PC-9 (cell line): ENCODE data around the gene KIAA1958. TPM values are rescaled to one million over a fixed set of nuclear protein-coding genes. Genes with fewer than 3 reads are reported as not detected.

Experiments used
- BruUV-seq: library from RNA; stranded (reverse); fragments of 400-500 nt; replicated peaks from 2 replicates; lab custom pipeline; 2021; lab: Mats Ljungman, UMichigan
- CTCF ChIA-PET: fragments of 300-600 bp; sonication (Branson Sonifier 250); formaldehyde crosslinking; loops from one replicate; lab custom pipeline; 2022; ENCODE audit warnings: antibody characterized with exemption; lab: Charles Lee
- POLR2A ChIA-PET: fragments of 300-600 bp; sonication (Branson Sonifier 250); formaldehyde crosslinking; loops from one replicate; lab custom pipeline; 2022; ENCODE audit warnings: antibody characterized with exemption; ENCODE audit not compliant: unreplicated experiment; lab: Charles Lee
- DNase-seq, 2 experiments: peaks; one replicate each; pipeline versions ENCODE4 v3.0.0 to v3.0.0-alpha.2; 2015 to 2022; ENCODE audit warnings: mixed read lengths in 1 of 2
- H2AFZ ChIP-seq: fragments of 200-600 bp; sonication (generic); 2 replicates; pipeline ENCODE4 v1.8.1; 2017; ENCODE audit warnings: antibody characterized with exemption
- H3F3A ChIP-seq: fragments of 200-600 bp; sonication (generic); 2 replicates; pipeline ENCODE4 v1.8.1; 2017; ENCODE audit warnings: antibody characterized with exemption, mild to moderate bottlenecking, low read depth; ENCODE audit not compliant: insufficient read depth
- H3K27ac ChIP-seq: fragments of 200-600 bp; sonication (generic); 2 replicates; pipeline ENCODE4 v1.6.1; 2016; ENCODE audit warnings: mixed run types
- H3K27me3 ChIP-seq: fragments of 200-600 bp; sonication (generic); 2 replicates; pipeline ENCODE4 v1.6.1; 2016; ENCODE audit warnings: low read depth, mixed run types; ENCODE audit not compliant: insufficient read depth
- H3K36me3 ChIP-seq: fragments of 200-600 bp; sonication (generic); 2 replicates; pipeline ENCODE4 v1.6.1; 2016; ENCODE audit warnings: low read depth, mixed run types
- H3K4me1 ChIP-seq: fragments of 200-600 bp; sonication (generic); replicated peaks from 2 replicates; pipeline ENCODE4 v1.6.1; 2016; ENCODE audit warnings: mixed run types; ENCODE audit not compliant: insufficient read depth
- H3K4me2 ChIP-seq: fragments of 200-600 bp; sonication (generic); 2 replicates; pipeline ENCODE4 v1.6.1; 2017; ENCODE audit warnings: mixed run types
- H3K4me3 ChIP-seq: fragments of 200-600 bp; sonication (generic); 2 replicates; pipeline ENCODE4 v1.6.1; 2016; ENCODE audit warnings: mixed run types
- H3K79me2 ChIP-seq: fragments of 200-600 bp; sonication (generic); 2 replicates; pipeline ENCODE4 v1.6.1; 2017; ENCODE audit warnings: low read depth, mixed run types
- H3K9me2 ChIP-seq: fragments of 200-600 bp; sonication (generic); 2 replicates; pipeline ENCODE4 v1.8.1; 2017; ENCODE audit warnings: mild to moderate bottlenecking; ENCODE audit not compliant: insufficient read depth
- H3K9me3 ChIP-seq: fragments of 200-600 bp; sonication (generic); 2 replicates; pipeline ENCODE4 v1.8.1; 2016; ENCODE audit warnings: low read depth; ENCODE audit not compliant: insufficient read depth
- H4K20me1 ChIP-seq: fragments of 200-600 bp; sonication (generic); 2 replicates; pipeline ENCODE4 v1.8.1; 2017; ENCODE audit not compliant: insufficient read depth
- CTCF ChIP-seq: fragments of 200-600 bp; sonication (generic); conservative IDR thresholded peaks from 2 replicates; pipeline ENCODE4 v1.6.1; 2017; ENCODE audit warnings: mixed run types, antibody characterized with exemption, mild to moderate bottlenecking, moderate library complexity
- EZH2 ChIP-seq: fragments of 200-600 bp; sonication (generic); IDR thresholded peaks from 2 replicates; pipeline ENCODE4 v1.8.0; 2017; ENCODE audit warnings: antibody characterized with exemption, low read depth
- intact Hi-C: fragments of 100-400 bp; cut with micrococcal nuclease; formaldehyde crosslinking; loops from one replicate; pipeline ENCODE4 v1.10.0; 2022; ENCODE audit not compliant: unreplicated experiment
- total RNA-seq: library from RNA; stranded (reverse); gene quantifications from 2 replicates; pipeline ENCODE4 v1.2.3, GENCODE V29; 2021

Gene KIAA1958
- total RNA-seq, 1 experiment from 2014 or later: 19.5 TPM

GRCh38 chr9:112484607-112485006, 2.0 kb upstream of the KIAA1958 start:
- H3F3A ChIP-seq: no peaks in the 10 kb centered on the region; the same call in 1 of the 2 replicates
- no peaks in the 10 kb centered on the region for H3K9me2 ChIP-seq
- ChIA-PET POLR2A (no interaction called here), CTCF (interaction anchor here (0.5 kb wide), 1 partner anchor 59 kb away, joined by 3 read pairs; no protein-coding TSS in a partner anchor)
- no peaks in the 10 kb centered on the region for H3K9me3 ChIP-seq
- no peak overlapping the region for H3K4me3 ChIP-seq
- intact Hi-C loops: loop anchor here (5.0 to 10.0 kb wide), 2 partner anchors 180 to 372 kb away; no protein-coding TSS in a partner anchor
- no TSS peak for BruUV-seq
- H3K36me3 ChIP-seq: no peaks in the 10 kb centered on the region
- H3K4me1 ChIP-seq: peaks cover 21% of the 10 kb centered on the region
- H3K27me3 ChIP-seq: no peaks in the 10 kb centered on the region
- peaks cover 27% of the 10 kb centered on the region for H3K79me2 ChIP-seq
- no peak overlapping the region for H3K27ac ChIP-seq
- TF ChIP-seq EZH2: no peak
- no peak for TF ChIP-seq CTCF
- DNase-seq: no peak
- H3K4me2 ChIP-seq: 0 out of 2 replicates have a peak overlapping the region, but pooled peaks have one; percentile 94
- H4K20me1 ChIP-seq: no peaks in the 10 kb centered on the region
- no peak overlapping the region for H2AFZ ChIP-seq

- TF ChIP-seq CTCF: no peak
- Histone ChIP-seq H3K9me2 (no peaks in the 10 kb centered on the region), H3K79me2 (peaks cover 36% of the 10 kb centered on the region), H3K4me2 (peak overlapping the region; percentile 94), H4K20me1 (no peaks in the 10 kb centered on the region), H3K4me3 (peak overlapping the region; percentile 81), H3K27me3 (no peaks in the 10 kb centered on the region), H3K36me3 (no peaks in the 10 kb centered on the region), H3K4me1 (peaks cover 21% of the 10 kb centered on the region), H3F3A (no peaks in the 10 kb centered on the region; the same call in 1 of the 2 replicates), H3K27ac (no peak overlapping the region), H3K9me3 (no peaks in the 10 kb centered on the region), H2AFZ (peak overlapping the region; percentile 98)
- no TSS peak for BruUV-seq
- DNase-seq: no peak
- intact Hi-C loops: loop anchor here (5.0 to 10.0 kb wide), 2 partner anchors 179 to 373 kb away; no protein-coding TSS in a partner anchor
- ChIA-PET POLR2A (interaction anchor here (0.7 kb wide), 1 partner anchor 301 kb away, joined by 8 read pairs; no protein-coding TSS in a partner anchor), CTCF (no interaction called here)
Observed at GRCh38 chr9:112485574-112485973, 1.1 kb upstream of the KIAA1958 start.

- Histone ChIP-seq H3F3A (no peaks in the 10 kb centered on the region; the same call in 1 of the 2 replicates), H3K4me2 (peak overlapping the region; percentile 77), H4K20me1 (no peaks in the 10 kb centered on the region), H3K27me3 (no peaks in the 10 kb centered on the region), H3K79me2 (peaks cover 43% of the 10 kb centered on the region), H3K4me1 (peaks cover 21% of the 10 kb centered on the region), H3K4me3 (peak overlapping the region; percentile 79), H3K9me2 (no peaks in the 10 kb centered on the region), H3K36me3 (no peaks in the 10 kb centered on the region), H3K9me3 (no peaks in the 10 kb centered on the region), H3K27ac (no peak overlapping the region), H2AFZ (peak overlapping the region; percentile 80)
- peak in 1 of 2 experiments; percentile 69 for DNase-seq
- CTCF ChIA-PET: interaction anchor here (0.7 kb wide), 1 partner anchor 662 kb away, joined by 3 read pairs; no protein-coding TSS in a partner anchor
- POLR2A ChIA-PET: interaction anchor here (0.6 to 1.2 kb wide), 8 partner anchors 35 to 663 kb away, joined by 3 to 7 read pairs (median 4); partner anchors contain the start of genes HSDL2 and INIP
- BruUV-seq: no TSS peak
- no peak for TF ChIP-seq EZH2
- TF ChIP-seq CTCF: no peak
- intact Hi-C loops: loop anchor here (2.0 to 10.0 kb wide), 4 partner anchors 70 to 375 kb away; partner anchors contain the start of gene SNX30
Observed at GRCh38 chr9:112487008-112487798, 576 bp downstream of the KIAA1958 start.
